Measurements from ENCODE around the gene SATB2. TPM values are rescaled to one million over a fixed set of nuclear protein-coding genes. Genes with fewer than 3 reads are reported as not detected.

The SATB2 gene
- total RNA-seq, 1 experiment from 2014 or later, result 11.2 TPM

DNA sequence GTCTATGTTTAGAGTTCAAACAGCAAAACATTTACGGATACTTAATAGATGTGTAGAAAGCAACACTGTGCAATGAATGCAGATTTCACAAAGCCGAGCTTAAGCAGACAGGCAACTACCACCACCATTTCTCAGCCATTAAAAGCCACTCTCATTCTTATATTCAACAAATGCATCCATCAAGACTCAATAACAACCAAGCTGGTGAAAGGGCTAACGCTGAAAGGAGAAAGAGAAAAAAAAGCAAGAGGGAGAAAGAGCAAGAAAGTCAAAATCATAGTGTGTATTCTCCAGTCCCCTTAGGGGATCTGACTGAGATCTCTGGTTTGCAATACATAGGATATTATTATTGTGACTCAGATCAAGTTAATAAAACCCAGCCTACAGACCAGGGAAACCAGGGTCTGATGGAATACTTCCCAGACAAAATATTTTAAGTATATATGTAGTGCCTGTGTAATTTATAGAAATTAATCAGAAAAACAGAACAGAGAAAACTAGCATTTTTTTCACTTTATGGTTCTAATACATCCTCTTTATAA, 14.1 kb downstream of the SATB2 start:
- intact Hi-C loops (cut with micrococcal nuclease; ENCODE audit: unreplicated experiment), result no loop called here
- no peaks in the 10 kb centered on the region for H3K9me3 Mint-ChIP-seq (ENCODE audit: low read depth, unreplicated experiment)
- no peak overlapping the region for H3K4me3 Mint-ChIP-seq (ENCODE audit: low read depth, unreplicated experiment)
- no peaks in the 10 kb centered on the region for H3K36me3 Mint-ChIP-seq (ENCODE audit: insufficient read depth, unreplicated experiment)
- TF ChIP-seq, protein P1, sequence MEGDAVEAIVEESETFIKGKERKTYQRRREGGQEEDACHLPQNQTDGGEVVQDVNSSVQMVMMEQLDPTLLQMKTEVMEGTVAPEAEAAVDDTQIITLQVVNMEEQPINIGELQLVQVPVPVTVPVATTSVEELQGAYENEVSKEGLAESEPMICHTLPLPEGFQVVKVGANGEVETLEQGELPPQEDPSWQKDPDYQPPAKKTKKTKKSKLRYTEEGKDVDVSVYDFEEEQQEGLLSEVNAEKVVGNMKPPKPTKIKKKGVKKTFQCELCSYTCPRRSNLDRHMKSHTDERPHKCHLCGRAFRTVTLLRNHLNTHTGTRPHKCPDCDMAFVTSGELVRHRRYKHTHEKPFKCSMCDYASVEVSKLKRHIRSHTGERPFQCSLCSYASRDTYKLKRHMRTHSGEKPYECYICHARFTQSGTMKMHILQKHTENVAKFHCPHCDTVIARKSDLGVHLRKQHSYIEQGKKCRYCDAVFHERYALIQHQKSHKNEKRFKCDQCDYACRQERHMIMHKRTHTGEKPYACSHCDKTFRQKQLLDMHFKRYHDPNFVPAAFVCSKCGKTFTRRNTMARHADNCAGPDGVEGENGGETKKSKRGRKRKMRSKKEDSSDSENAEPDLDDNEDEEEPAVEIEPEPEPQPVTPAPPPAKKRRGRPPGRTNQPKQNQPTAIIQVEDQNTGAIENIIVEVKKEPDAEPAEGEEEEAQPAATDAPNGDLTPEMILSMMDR (IDR thresholded peaks at IDR 0.05; ENCODE audit: unreplicated experiment), result no peak
- H3K27me3 Mint-ChIP-seq (ENCODE audit: unreplicated experiment), result no peaks in the 10 kb centered on the region
- H3K27ac Mint-ChIP-seq (ENCODE audit: unreplicated experiment), result no peak overlapping the region
- H3K4me1 Mint-ChIP-seq (ENCODE audit: low read depth, unreplicated experiment), result no peaks in the 10 kb centered on the region
- BruUV-seq (replicated peaks), result no TSS peak
- CTCF ChIA-PET, result interaction anchor here (0.7 to 0.9 kb wide), 2 partner anchors 10 to 424 kb away, joined by 3 to 5 read pairs; no protein-coding TSS in a partner anchor
- DNase-seq, result no peak

DNA sequence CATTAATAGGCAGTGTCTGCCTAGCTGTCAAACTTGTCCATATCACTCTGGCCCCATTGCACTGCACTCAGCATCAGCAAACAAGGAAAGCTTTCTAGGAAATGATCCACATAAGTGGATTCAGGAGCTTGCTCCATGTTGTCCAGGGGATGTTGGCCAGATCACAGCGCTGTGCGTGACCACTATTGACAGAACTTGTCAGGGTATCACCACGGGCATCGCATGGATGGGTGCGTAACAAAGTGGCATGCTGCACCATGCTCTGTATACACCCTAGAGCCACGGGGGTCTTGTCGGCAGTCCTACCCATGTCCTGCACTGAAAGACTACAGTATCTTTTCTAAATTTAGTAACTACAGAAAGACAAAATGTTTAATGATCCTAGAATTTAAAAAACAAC, 15.6 kb downstream of the SATB2 start:
- H3K27me3 Mint-ChIP-seq (ENCODE audit: unreplicated experiment), result no peaks in the 10 kb centered on the region
- H3K36me3 Mint-ChIP-seq (ENCODE audit: insufficient read depth, unreplicated experiment), result no peaks in the 10 kb centered on the region
- TF ChIP-seq, protein P1 (IDR thresholded peaks at IDR 0.05; ENCODE audit: unreplicated experiment), result no peak
- DNase-seq, result no peak
- no TSS peak for BruUV-seq (replicated peaks)
- no peaks in the 10 kb centered on the region for H3K9me3 Mint-ChIP-seq (ENCODE audit: low read depth, unreplicated experiment)
- H3K27ac Mint-ChIP-seq (ENCODE audit: unreplicated experiment), result no peak overlapping the region
- CTCF ChIA-PET, result no interaction called here
- H3K4me3 Mint-ChIP-seq (ENCODE audit: low read depth, unreplicated experiment), result no peak overlapping the region
- intact Hi-C loops (cut with micrococcal nuclease; ENCODE audit: unreplicated experiment), result no loop called here
- no peaks in the 10 kb centered on the region for H3K4me1 Mint-ChIP-seq (ENCODE audit: low read depth, unreplicated experiment)

DNA sequence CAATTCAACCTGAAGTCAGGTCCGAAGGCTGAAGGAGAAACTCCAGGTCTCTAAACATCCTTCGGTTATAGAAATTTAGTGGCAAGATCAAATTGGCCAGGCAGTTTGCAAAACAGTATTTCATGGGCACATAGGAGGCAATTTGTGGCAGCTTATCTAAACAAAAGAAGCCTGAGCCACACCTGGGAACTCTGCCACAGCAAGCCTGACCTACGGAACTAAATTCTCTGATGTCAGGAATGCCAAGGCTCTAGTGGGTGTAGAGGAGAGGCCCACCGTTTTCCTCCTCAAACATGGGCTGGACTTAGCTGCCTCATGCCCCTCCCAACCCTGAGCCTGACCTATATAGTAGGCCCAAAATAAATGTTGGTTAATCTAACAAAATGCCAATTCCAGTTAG, 16.0 kb downstream of the SATB2 start:
- Mint-ChIP-seq H3K4me3 (ENCODE audit: low read depth, unreplicated experiment) (no peak overlapping the region), H3K27me3 (ENCODE audit: unreplicated experiment) (no peaks in the 10 kb centered on the region), H3K4me1 (ENCODE audit: low read depth, unreplicated experiment) (no peaks in the 10 kb centered on the region), H3K27ac (ENCODE audit: unreplicated experiment) (no peak overlapping the region), H3K9me3 (ENCODE audit: low read depth, unreplicated experiment) (no peaks in the 10 kb centered on the region), H3K36me3 (ENCODE audit: insufficient read depth, unreplicated experiment) (no peaks in the 10 kb centered on the region)
- no peak for DNase-seq
- TF ChIP-seq, protein P1 (IDR thresholded peaks at IDR 0.05; ENCODE audit: unreplicated experiment), result no peak
- CTCF ChIA-PET, result no interaction called here
- intact Hi-C loops (cut with micrococcal nuclease; ENCODE audit: unreplicated experiment), result no loop called here
- BruUV-seq (replicated peaks), result no TSS peak

DNA sequence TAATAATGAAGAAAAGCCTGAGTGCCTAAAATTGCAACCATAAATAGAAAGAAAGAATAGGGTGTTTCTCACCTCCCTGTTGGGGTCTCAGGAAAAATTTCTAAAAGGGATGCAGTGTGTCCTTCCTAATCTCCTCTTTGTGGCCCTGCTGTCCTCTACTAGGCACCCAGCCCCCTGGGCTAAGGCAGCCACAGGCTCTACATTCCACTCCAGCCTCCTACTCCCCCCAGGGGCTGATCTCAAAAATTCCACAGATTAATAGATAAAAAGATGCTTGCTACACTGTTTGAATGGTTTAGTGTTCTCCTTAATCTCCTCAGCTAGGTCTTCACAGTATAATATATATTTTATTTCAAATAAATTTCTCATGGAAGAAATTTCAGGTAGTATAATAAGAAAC, 17.6 kb downstream of the SATB2 start:
- CTCF ChIA-PET, result no interaction called here
- TF ChIP-seq, protein P1 (IDR thresholded peaks at IDR 0.05; ENCODE audit: unreplicated experiment), result no peak
- Mint-ChIP-seq H3K4me3 (ENCODE audit: low read depth, unreplicated experiment) (no peak overlapping the region), H3K4me1 (ENCODE audit: low read depth, unreplicated experiment) (no peaks in the 10 kb centered on the region), H3K27me3 (ENCODE audit: unreplicated experiment) (no peaks in the 10 kb centered on the region), H3K36me3 (ENCODE audit: insufficient read depth, unreplicated experiment) (no peaks in the 10 kb centered on the region), H3K9me3 (ENCODE audit: low read depth, unreplicated experiment) (no peaks in the 10 kb centered on the region), H3K27ac (ENCODE audit: unreplicated experiment) (no peak overlapping the region)
- DNase-seq, result no peak
- BruUV-seq (replicated peaks), result no TSS peak
- intact Hi-C loops (cut with micrococcal nuclease; ENCODE audit: unreplicated experiment), result no loop called here

Data from Calu3 (cell line).